NCI-H1694 treated with DMSO at 0.1 percent for 48 hours (cell line): ENCODE data around the gene EXOC3.
"Not testable (repeated sequence)": the region's sequence is repeated elsewhere in the genome, so short reads cannot be mapped to it uniquely, and the experiment has no call there.

Experiments
- DNase-seq: peaks from one replicate; lab custom pipeline; 2025; lab: John Stamatoyannopoulos, UW

The EXOC3 gene

DNA sequence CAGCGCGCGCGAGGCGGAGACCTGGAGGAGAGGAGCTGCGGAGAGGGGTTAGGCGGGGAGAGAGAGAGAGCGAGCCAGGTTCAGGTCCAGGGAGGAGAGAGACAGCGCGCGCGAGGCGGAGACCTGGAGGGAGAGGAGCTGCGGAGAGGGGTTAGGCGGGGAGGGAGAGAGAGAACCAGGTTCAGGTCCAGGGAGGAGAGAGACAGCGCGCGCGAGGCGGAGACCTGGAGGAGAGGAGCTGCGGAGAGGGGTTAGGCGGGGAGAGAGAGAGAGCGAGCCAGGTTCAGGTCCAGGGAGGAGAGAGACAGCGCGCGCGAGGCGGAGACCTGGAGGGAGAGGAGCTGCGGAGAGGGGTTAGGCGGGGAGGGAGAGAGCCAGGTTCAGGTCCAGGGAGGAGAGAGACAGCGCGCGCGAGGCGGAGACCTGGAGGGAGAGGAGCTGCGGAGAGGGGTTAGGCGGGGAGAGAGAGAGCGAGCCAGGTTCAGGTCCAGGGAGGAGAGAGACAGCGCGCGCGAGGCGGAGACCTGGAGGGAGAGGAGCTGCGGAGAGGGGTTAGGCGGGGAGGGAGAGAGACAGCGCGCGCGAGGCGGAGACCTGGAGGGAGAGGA, 31.4 kb downstream of the EXOC3 start:
- not testable (repeated sequence) for DNase-seq

DNA sequence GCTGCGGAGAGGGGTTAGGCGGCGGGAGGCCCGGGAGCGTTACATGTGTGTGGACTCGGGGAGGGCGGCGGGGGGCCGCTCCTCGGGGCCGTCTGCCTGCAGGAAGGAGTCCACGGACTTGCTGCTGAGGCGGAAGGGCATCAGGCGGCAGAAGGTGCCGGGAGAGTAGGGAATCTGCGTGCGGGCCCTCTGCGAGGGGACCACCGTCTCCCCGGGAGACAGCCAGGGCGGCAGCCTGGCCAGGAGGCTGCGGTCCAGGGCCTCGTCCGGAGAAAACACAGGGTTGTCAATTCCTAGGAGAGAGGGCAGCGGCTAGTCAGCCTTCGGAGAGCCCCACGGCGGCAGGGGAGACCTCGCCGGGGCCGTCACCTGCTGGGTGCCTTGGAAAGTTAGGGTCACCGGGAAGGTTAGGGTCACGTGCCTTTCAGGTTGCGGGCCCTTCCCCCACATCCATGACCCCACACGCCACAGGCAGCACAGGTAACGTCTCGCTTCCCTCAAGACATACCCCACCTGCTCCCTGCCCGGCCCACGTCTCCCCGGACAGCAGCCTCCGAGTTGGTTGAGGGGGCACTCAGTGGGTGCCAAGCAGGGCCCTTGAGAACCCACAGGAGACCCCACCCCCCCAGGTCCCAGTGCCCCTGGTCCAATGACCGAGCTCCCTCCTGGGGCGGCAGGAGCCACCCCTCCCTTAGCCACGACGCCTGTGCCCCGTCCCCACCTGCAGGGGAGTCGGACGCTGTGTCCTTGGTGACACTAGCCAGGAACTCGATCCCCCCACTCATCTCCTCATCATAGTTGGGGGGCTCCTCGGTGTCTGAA, 32.1 kb downstream of the EXOC3 start:
- DNase-seq: no peak

DNA sequence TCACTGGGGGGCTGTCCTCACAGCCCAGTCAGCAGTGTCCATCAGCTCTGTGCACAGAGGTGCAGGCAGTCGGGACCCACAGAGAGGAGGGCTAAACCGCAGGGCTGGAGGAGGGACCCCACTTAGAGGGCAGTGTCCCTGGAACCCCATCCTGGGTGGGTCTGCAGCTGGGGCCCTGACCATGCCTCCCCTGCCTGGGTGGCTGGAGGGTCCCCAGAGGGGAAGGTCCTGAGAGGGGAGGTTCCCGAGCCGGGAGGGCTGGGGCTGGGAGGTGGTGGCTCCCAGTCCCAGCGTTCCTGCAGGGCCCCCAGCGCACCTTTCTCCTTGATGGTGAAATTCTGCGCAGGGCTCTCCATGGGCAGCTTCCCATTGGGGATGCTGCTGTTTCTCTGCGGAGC, 32.7 kb downstream of the EXOC3 start:
- DNase-seq: no peak

DNA sequence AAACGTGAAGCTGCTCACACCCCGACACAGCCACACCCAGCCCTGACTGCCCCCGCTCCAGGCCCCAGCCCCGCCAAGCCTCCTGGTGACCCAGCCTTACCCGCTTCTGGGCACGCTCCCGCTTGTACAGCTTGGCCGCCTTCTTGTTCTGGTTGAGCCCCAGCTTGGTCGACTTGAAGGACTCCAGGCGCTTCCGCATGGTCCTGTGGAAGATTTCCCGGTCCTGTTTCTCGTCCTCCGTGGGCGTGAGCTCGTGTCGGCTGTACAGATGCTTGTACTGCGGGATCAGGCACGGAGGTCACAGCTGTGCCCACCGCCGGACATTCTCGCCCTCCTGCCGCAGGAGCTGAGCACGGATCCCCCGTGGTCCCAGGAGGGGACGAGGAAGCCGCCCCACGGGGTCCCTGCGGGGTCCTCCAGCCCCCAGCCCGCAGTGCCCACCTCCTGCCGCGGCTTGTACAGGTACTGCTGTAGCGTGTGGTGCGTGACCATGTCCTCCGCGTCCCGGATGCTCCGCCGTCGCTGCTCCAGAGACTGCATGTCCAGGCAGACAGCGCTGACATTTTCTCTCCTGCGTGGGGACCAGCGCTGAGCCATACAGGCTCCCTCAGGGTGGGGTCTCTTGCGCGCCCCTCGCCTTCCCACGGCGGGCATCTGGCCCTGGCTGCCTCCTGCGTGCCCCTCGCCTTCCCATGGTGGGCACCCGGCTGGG, 33.3 kb downstream of the EXOC3 start:
- DNase-seq: no peak

DNA sequence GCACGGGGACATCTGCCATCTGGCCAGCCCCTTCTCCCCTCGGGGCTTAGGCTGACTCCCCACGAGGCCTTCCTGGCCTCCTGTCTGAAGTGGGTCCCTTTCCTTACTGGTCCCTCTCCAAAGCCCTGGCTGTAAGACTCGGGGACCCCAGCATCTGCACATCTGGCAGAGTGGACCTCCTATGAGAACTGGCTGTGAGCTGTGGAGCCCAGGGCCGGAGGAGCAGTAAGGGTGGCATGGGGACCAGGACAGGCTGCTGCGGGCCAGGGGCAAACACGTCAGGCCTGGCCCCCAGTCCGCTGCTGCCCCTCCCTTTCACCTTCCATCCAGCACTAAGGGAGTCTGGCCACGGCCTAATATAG, 33.8 kb downstream of the EXOC3 start:
- DNase-seq: no peak

DNA sequence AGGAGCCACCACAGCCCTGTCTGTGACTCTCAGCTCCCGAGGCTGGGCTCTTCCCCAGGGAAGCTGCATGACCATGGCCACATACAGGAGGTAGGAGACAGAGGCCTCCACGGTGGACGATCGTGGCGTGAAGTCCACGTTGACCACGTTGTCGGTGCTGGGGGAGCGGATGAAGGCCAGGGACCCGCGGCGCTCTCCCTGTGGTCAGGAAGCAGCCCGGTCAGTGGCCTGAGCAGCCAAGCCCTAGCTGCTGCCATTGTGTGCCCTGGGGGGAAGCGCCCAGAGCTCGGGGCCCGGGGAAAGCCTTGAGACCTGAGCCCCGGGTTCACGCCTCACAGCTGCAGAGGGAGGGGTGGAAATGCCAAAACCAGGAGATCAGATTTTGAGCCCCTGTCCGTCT, 34.3 kb downstream of the EXOC3 start:
- no peak for DNase-seq

DNA sequence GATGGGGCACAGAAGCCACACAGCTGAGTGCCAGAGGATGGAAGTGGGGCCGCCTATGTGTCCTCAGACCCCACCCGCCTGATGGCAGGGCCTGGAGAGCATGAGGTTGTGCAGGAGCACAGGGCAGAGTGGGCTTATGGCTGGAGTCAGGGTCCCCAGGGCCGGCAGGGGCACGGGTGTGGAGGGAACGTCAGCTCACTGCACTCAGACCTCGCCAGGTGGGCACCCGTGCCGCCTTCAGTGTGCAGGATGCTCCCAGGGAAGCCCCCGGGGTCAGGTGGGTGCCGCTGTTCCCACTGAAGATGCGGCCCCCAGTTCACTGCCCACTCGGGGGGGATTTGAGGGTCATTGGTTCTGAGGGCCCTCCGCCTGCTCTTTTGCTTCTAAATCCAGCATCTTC, 34.9 kb downstream of the EXOC3 start:
- no peak for DNase-seq

DNA sequence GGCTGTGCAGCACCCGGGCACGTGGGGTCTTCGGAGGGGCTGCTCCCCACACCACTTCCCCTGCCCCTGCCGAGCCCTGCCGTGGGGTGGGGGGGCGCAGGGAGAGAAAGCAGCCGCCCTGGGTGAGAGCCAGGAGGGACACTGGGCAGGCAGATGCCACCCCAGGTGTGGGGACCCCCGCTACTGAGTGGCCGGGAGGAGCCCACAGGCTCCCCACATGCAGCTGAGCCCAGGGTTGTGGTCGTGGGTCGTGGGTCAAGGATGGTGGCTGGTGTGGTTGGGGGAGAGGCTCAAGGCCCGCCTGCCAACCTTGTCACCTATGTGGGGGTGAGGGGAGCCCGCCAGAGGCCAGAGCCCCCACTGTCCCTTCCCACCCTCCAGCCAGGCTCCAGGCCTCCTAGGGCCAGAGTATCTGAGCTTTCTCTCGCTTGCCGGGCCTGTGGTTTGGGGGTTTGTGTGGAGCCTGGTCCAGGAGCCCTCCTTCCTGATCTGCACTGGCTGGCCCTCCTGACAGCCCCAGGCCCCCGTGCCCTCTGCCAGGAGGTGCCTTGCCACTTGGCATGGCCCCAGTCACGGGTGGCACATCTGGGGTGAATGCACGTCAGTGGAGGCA, 35.5 kb downstream of the EXOC3 start:
- no peak for DNase-seq

DNA sequence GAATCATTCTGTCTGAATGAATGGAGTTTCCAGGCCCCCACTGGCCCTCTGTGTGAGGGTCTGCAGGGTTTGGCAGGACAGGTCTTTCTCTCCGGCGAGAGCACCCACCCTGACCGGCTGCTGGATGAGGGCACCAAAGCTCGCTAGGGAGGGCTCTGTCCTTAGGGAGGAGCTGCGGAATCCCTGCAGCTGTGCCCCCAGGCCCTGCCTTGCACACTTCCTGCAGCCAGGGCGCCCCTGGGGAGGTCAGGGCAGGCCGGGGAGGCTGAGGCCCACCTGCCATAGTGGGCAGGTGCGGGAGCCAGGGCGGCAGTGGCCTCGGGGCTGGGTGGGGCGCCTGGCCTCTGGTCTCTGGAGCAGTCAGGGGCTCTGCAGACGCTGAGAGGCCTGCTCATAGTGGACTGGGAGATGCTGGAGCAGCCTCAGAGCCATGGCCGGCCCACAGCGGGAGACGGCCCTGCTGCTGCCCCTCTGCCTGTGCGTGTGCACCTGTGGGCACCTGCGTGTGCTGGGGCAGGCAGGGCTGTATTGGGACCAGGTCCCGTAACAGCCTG, 36.1 kb downstream of the EXOC3 start:
- no peak for DNase-seq

DNA sequence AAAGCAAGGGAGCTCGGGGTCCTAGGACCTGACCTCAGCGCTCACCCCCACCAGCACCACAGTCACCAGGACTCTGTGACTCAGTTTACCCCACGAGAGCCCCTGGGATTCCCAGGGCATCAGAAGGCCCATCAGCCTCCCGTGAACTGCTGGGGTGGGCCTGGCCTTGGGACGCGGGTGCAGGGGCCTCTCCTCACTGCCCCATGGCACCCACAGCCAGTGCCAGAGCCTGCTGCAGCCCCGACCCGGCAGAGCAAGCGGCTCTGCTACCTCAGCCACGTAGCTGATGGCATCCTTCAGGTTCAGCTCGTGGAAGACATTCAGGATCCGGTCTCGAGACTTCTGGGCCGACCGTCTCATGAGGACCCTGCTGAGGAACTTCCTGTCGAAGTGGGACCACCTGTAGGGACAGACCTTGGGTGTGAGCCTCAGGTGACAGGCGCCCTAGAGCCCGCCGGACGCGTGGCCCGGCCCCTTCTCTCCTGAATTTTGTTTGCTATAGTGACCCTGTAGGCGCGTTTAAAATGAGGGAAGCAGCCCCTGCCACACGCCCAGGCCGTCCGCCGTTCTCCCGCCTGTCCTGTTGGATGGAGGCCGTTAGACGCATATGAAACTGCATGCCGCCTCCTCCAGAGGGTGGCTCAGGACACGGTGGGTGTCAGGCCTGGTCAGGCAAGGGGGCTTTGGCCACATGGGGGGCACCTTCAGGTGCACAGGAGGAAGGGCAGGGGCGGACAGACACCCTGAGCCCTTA, 36.8 kb downstream of the EXOC3 start:
- no peak for DNase-seq

DNA sequence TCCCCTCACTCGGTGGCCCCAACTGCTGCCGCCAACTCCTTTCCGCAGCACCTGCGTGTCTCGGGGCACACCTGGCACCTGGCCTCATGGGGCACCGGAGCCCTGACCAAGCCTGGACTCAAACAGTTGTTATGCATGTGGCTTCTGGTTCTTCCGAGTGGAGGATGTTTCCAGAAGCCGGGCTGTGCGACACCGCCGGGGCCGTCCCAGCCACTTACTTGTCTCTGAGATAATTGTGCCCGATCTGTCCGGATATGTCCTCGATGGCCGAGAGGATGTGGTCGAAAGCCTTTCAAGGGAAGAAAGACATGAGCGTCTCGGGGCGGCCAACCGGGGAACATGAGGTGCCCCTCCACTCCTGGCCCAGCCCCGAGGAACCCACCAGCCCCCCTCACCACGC, 38.4 kb downstream of the EXOC3 start:
- no peak for DNase-seq

DNA sequence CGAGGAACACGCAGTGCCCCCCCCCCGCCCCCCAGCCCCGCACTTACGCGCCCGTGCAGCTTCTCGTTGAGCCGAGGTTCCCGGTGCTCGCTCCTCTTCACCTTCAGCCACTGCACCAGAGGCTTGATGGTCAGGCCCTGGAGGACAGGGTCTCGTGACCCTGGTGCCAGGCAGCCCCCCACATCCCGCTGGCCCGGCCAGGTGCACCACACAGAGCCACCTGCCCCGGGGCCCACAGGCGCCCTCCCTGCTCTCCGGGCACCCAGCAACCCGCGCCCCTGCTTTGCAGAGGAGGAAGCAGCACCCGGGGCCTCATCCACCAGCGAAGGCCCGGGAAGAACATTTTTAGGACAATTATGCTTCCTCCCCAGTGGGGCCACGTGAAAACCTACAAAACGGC, 39.0 kb downstream of the EXOC3 start:
- no peak for DNase-seq

DNA sequence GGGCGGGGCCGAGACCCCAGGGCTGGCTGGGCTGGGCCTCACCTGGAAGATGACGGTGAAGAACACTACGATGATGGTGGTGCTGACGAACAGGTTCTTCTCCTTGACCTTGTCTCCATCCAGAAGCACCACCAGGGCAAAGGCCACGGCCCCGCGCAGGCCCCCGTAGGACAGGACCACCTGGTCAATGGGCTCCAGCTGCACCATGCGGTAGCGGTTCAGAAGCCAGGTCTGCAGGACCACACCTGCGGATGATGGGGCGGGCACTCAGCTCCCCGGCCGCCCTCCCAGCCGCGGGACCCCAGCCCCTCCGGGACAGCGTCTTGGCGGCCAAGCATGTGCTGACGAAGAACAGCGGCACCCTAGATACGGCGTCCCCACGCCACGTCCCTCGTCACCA, 39.5 kb downstream of the EXOC3 start:
- no peak for DNase-seq

DNA sequence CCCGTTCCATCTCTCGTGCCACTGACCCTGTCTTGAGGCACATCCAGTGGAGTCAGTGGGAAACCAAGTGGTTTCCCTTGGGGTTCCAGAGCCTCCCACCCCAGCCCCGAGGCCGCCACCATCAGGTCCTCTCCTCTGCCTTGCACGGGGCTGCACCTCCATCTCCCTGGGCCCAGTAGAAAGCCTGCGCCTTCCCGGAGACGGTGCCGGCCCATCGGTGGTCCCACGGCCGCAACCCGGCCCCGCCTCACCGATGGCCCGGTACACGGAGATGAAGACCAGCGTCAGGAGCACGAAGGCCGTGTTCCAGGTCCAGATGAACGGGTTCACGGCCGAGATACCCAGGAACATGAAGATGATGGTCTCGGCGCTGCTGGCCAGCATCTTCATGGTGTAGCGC, 40.0 kb downstream of the EXOC3 start:
- DNase-seq: no peak

DNA sequence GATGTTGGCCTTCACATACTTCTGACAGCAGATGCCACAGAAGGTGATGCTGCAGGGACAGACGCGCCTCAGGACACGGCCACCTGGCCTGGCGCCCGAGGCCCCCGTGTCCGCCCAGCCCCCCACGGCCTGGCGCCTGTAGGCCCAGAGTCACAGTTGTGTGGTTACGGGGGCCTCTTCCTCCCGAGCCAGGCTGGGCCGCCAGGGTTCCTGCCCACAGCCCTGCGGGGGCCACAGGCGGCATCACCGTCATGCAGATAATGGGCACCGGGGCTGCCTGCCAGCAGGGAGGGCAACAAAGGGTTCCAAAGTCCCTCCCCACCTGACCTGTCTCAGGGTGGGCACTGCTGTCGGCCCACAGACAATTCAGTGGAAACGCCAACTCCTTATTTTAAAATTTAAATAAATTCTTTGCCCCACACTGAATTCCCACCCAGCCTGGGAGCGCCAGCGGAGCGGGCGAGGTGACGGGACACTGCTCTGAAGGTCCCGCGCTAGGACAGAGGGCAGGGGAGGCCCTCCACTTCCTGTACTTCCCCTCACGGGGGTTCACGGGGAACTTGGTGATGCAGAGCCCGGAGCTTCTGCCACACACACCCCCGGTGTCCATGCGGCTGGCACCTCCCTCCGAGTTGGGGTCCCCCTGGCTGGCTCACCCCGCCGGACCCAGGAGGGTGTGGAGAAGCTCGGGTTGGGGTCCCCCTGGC, 40.6 kb downstream of the EXOC3 start:
- no peak for DNase-seq

DNA sequence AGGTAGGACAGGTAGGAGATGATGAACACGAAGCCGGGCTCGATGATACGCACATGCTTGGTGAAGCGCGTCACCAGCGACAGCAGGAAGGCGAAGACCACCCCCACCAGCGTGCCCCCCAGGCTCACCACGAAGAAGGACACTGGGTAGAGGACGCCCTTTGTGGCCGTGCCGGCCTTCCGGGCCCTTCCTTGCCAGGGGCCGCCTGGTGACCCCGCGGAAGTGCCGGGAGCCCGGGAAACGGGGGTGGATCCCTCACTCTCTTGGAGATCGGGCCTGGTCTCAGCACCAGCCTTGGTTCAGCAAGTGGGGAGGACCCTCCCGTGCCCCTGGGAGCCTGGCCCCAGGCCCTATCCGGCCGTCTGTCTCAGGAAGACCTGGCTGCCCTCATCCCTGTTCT, 41.6 kb downstream of the EXOC3 start:
- no peak for DNase-seq

DNA sequence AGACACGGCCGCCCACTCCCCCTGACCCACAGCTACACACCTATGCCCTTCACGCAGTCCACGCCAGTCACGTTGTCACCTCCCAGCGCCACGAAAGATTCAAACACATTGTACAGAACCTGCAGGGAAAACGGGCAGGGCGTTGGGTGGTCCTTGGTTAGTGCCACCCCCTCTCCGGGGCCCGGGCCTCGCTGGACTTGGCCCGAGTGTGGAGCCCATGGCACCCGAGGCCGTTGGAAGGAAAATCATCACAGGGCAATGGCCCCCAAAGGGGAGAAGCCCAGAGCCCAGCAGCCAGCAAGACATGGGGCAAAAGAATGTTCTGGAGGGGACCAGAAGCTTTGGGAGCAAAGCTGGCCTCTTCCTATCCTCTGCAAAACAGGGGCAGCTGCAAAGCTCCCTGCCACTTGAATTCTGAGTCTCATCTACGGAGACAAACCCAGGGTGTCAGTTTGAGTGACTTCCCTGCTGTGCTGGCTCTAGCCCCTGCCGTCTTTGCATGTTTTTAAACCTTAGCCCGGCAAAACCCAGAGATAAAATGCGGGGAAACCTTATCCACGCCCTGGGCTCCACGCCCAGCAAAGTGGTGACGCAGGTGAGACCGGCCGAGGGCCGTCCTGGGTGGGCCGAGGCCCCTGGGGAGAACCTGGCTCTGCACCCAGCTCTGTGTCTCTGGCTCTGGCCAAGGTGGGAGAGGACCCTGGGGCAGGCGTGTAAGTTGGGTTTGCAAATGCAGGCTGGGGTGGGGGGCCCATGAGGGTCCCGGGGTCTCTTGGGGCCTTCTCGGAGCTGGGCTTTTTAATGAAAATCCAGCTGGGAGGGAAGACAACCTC, 42.4 kb downstream of the EXOC3 start:
- no peak for DNase-seq

DNA sequence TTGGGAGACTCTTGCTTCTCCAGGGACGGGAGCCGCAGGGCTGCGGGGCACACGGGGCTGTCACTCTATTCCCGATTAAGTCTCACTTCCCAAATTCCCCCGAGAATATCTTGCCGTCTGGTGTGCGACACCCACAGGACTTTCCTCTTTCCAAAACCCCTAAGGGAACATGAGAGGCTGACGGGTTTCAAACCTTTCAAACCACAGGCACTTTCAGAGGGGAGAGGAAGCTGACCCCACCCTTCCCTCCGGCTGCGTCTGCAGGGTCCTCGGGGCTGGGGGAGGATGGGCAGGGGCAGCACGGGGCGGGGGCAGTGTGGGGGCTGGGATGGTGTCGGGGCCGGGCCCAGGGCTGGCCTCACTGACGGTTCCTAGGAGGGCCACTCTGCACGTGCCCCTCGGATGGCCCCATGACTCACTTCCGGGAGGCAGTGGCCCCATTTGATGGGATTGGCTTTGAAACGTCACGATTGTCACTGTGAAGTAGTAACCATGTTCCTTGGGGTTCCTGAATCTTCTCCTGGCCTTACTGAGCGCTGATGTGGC, 43.0 kb downstream of the EXOC3 start:
- no peak for DNase-seq

DNA sequence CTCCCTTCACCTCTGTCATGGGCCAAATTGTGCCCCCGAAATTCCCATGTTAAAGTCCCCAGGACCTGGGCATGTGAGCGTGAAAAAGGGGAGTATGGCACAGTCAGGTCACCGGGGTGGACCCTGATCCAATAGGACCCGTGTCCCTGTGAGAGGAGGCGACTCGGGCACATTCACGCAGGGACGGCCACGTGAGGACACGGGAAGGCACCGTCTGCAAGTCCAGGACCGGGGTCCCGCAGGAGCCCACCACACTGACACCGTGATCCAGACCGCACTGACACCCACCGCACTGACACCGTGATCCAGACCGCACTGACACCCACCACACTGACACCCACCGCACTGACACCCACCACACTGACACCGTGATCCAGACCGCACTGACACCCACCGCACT, 43.6 kb downstream of the EXOC3 start:
- DNase-seq: not testable (repeated sequence)

DNA sequence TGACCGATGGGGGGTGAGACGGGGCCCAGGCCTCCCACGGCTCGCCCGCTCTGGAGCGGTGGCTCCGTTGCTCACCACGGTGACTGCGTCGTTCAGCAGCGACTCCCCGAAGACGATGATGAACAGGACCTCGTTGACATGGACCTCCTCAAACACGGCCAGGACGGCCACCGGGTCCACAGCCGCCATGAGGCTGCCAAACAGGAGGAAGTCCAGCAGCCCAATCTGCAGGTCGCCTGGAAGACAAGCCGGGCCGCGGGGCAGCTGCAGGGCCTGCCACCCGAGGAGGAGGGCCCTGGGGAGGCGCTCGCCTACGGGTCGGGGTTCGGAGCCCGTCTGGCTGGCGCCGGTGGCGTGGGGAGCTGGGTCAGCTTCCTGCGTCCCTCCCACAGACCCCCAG, 45.3 kb downstream of the EXOC3 start:
- no peak for DNase-seq
